ENCODE measurements around the gene INTS14. TPM values are rescaled to one million over a fixed set of nuclear protein-coding genes. Genes with fewer than 3 reads are reported as not detected.

The INTS14 gene
- total RNA-seq: 33.3 and 44.5 TPM in 2 replicates

DNA sequence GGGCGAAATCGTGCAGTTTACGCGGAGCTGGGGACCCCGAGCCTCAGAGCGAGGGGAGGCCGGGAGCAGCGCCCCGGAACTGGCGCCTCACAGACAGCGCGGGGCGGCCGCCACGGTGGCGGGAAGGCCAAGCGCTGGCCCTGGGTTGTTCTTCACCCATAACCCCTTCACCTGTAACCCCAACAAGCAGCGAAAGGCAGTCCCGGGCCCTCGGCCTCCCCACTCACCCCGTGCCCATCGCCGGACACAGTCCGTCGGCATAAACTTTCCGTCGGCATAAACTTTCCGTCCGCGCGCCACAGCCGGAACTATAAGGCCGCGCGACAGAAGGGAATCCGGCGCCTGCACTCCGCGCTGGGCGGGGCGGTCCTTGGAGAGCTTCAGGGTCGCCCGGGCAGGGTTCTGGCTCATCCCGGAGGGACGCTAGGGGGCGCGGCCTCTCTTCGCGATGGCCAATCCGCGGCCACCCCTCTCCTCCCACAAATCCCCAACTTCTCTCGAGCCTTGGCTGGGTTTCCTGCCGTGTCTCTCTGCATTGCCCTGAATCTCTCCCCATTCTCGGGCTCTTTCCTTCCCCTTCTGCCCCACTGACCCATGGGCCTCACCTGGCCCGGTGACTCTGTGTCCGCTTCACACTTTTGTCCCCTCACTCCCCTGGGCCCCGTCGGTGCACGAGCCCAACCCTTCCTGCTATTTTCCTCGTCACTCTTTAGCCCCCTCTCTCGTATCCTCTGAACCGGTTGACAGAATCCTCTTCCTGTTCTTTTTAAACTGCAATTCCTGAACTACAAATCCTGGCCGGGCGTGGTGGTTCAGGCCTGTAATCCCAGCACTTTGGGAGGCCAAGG is at the start of gene INTS14:
TSS of gene INTS14 (minus strand) at position 261 of the 848 bp plus-strand sequence. CDS start 3,751 bp downstream, outside the sequence.
- peak; percentile 84 for DNase-seq (ENCODE audit: low read depth)

DNA sequence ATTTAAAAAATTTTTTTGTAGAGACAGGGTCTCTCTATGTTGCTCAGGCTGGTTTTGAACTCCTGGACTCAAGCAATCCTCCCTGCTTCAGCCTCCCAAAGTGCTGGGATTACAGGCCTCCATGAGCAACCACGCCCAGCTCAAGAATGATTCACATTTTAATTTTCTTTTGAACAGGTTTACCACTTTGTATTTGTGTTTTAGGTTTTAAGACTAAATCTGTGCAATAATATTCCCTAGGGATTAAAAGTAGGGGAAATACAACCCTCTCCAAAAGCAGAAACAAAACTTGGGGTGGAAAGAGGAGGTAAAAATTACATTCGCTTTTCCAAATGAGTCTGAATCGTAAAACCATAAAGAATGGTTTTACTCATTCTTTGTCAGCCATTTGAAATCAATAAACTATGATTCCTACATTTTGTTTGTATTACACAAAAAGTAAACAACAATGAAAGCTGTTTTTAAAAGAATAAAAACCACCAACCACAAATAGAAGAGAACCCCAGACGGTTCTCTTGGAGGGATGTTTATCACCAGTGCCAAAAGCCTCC is 48.6 kb upstream of the INTS14 start:
- no peak for DNase-seq (ENCODE audit: low read depth)

DNA sequence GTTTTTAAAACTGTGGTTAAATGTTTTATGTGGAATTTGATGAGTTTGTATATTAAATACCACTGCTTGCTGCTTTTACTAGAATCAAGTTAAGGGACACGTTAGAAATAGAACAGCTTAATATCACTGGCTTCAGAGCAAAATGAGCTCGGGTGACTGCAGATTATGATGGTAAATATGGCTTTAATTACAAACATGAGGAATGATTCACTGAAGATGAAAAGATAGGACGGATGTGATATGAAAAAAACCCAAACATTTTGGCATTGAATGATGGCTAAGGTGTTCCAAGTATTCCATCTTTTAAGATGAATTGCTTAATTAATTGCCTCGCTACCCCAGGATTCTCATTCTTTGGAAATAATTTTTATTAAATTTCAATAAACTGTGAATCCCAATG is 44.5 kb upstream of the INTS14 start:
- no peak for DNase-seq (ENCODE audit: low read depth)

DNA sequence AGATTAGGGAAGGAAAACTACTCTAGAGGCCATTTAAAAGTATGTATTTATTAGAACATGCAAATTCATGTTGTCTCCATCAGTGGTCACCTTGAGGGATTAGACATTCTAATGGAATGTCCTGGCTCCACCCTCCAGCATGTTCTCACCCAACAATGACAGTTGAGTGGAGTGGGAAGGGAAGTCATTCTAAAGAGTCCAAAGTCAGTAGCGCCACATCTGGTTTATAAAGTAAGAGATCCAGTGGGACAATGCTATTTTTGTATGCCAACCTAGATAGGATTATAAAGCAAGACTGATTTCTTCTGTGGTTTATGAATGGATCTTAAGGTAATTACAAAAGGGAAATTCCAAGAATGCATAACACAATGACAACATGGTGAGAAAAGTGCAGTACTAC is 44.1 kb upstream of the INTS14 start:
- DNase-seq (ENCODE audit: low read depth): peak; percentile 69

DNA sequence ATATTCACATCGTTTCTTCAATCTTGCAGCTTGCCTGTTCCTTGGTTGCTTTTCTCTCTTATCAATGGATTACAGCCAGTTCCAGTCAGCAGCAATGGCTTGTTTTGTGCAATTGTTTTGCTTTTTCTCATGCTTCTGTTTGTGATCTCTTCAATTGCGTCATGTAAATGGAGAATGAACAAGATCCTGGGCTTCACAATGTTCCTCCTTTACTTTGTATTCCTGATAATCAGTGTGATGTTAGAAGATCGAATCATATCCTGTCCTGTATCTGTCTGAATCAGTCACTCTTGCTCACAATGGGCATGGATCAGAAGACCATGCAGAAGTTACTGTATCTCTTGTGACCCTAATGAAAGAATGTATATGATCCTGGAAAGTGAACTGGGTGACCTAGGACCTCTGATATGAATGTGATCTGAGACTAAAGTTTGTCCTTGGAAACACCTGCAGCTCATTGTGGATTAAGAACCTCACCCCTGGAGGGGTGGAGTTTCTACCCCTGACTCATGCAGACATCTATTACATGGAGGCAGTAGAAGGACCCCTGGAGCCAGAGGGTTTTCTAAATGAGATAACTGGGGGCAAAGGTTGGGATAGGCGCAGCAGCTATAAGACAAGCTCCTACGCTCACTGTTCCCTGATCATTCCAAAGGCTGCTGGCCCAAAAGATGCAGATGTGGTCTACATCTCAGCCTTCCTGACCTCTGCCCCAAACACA is 43.0 kb upstream of the INTS14 start:
- DNase-seq (ENCODE audit: low read depth): peak; percentile 18

DNA sequence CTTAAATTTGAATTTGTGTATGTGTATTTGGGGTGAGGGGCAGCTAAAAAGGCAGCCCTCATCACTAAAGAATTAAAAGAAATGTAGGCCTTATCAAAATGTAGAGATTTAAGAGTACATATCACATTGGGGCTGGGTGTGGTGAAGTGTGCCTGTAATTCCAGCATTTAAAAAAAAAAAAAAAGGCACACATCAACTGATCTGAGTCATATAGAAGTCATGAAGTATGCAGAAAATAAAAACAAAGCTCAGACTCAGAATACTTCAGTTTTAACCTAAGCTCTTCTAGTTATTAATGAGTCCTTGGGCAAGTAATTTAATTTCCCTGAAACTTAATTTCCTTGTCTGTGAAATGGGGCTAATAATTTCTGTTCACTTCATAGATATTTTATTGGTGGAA is 42.4 kb upstream of the INTS14 start:
- peak; percentile 70 for DNase-seq (ENCODE audit: low read depth)

DNA sequence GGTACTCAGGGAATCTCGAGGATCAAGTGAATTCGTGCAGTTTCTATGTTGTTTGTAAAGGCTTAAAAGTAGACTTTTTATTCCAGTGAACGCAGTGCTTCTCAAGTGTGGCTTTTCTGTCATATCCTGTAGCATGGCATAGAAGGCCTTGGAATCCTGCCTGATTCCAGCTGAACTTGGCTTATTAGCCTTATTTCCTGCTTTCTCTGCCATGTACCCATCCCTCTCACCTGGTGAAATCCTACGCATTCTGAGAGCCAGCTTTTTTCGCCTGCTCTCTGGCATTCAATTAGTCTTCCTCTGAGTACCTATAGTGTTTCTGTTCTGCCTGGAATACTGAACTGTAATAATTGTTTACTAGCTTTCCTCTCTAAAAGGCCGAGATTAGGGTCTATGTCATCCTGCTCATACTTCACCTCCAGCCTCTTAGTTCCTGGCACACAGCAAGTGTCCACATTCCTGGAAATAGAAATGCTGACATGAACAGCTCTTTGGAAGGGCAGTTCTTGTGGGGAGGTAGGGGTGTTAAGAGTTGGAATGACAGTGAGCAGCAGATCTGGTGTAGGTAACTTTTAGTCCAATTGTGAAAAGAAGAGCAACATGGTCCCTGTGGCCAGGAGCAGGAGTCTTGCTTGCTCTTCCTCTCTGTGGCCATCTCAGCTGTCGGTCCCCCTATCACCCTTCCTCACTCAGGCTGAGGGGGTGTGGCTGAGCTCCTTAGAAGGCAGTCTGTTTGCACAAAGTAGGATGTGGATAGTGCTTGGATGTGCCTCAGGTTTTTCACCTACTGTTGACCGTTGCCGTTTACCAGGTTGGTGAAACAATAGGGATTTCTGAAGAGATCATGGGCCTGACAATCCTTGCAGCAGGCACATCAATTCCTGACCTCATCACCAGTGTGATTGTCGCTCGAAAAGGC is 41.2 kb upstream of the INTS14 start:
- no peak for DNase-seq (ENCODE audit: low read depth)

DNA sequence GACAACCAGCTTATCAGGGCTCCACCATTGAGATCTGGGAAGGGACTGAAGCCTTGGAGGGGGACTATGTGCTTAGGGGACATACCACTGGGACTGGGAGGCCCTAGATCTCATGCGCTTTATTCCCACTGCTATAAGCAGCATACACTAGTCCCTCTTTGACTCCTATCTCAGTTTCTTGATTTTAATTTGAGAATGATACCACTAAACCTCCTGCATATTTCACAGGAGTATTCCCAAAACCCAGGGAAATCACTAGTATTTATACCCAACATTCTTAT is 40.1 kb upstream of the INTS14 start:
- no peak for DNase-seq (ENCODE audit: low read depth)

DNA sequence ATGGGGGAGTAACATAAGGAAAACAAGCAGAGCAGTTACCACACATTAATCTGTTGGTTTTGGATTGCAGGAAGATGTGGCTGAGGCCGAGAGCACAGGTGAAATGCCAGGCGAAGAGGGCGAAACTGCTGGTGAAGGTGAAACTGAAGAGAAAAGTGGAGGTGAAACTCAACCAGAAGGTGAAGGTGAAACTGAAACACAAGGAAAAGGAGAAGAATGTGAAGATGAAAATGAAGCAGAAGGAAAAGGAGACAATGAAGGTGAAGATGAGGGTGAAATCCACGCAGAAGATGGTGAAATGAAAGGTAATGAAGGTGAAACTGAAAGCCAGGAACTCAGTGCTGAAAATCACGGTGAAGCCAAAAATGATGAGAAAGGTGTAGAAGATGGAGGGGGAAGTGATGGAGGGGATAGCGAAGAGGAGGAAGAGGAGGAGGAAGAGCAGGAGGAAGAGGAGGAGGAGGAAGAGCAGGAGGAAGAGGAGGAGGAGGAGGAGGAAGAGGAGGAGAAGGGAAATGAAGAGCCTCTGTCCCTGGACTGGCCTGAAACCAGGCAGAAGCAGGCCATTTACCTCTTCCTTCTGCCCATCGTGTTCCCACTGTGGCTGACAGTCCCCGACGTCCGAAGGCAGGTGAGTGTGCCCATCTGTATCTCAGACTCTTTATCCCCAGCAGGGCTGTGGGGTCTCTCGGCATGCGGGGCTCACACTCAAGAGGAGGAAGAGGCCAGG is 39.5 kb upstream of the INTS14 start:
- DNase-seq (ENCODE audit: low read depth): no peak

DNA sequence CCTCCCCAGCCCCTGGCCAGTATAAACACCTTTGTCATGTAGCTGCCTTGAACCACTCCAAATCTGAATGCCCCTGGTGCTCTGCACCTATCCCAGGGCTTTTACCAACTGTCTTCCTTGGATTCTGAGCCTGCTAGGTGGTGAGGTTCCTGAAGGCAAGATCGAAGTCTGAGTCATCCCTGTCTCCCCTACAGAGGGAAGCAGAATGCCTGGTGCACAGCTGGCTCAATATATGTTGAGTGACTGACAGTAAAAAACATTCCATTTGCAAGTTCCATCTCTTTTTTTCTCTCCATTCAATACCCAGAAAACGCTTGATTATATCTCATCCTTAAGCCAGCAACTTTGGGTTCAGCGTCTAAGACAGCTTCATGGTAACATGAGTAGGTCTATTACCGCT is 35.6 kb upstream of the INTS14 start:
- peak; percentile 6 for DNase-seq (ENCODE audit: low read depth)

DNA sequence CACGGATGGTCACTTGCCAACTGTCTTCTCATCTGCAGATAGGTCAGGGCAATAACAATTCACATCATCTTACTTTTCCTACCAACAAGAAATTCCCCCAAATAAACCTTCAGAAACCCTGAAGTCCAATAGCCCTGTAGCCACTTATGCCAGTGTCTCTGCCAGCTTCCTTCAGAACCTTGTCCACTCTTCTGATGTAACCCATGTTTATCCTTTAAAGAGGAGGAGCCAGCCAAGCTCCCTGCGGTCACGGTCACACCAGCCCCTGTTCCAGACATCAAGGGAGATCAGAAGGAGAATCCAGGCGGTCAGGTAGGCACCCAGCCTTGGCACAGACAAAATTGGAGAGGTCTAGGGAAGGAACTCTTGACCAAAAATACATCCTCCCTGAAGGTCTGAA is 34.5 kb upstream of the INTS14 start:
- no peak for DNase-seq (ENCODE audit: low read depth)

DNA sequence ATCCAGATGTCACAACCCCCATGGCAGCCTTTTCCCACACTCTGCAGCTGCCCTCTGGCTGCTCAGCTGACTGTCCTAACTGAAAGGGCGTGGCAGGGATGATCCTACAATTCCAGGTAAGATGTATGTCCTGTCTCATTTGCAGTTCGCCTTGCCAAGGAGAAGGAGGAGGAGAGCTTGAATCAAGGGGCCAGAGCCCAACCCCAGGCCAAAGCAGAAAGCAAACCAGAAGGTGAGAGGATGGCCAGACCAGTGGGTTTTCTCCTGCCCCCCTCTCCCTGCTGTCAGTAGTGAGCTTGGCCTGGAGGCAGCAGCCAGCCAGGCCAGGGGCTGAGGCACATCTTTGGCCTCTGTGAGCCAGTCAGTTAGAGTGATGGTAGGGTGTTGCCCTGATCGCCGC is 33.4 kb upstream of the INTS14 start:
- no peak for DNase-seq (ENCODE audit: low read depth)

DNA sequence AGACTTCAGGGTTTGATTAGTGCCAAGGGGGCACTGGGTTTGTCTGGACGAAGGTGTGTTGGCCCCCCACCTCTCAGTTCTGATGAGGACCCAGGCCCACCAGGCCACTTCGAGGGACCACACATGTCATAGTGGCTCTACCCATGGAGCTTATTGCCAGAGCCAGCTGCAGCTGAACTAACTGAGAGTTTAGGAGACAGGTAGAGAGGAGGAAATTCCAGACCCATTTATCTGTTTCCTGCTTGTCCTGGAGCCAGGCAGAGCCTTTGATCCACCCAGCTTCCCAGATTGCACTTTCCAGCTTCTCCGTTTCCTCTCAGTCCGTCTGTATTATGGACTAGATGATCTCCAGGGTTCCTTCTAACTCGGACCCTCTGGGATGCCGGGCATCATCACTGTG is 31.7 kb upstream of the INTS14 start:
- no peak for DNase-seq (ENCODE audit: low read depth)

DNA sequence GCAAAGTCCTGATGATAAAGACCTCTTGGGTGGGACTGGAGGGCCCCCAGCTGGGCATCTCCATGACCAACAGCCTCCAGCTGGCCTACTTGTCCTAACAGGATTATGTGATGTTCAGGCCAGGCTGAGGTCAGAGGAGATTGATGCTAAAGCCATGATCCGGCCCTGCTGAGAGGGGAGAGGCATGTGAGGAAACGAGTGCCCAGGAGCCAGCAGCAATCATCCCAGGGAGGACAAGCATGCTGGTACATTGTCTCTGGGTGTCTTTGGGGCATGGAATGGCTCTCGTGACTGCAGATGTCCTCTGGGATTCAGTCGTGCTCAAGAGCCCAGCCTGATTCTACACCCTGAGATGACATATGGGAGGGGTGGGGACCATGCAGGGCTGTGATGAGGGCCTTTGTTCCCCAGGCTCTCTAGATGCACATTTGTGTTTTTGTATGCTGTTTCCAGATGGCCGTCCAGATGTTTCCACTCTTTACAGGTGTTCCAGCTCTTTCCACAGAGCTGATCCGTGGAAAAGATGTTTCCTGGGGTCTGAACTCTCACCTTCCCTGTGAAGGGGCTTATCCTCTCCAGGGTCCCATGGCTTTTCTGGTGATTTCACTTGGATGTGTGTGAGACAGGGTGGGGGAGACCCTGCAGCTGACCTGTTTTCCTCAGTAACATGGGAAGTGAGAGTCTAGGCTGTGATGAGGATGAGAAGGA is 31.0 kb upstream of the INTS14 start:
- no peak for DNase-seq (ENCODE audit: low read depth)

DNA sequence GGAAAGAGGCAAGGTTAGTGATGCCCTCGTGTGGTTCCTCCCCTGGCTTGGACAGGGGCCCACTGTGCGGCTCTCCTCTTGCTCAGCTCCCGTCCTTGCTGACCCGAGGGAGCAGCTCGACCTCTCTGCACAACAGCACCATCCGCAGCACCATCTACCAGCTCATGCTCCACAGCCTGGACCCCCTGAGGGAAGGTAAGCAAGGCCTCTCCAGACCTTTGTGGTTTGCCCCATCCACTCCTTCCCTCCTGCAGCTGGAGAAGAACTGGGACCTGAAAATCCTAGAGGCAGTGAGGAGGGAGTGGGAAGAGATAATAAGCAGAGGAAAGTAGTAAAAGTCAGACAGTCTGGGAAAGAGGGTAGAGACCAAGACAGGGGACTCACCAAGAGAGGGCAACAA is 28.6 kb upstream of the INTS14 start:
- no peak for DNase-seq (ENCODE audit: low read depth)

DNA sequence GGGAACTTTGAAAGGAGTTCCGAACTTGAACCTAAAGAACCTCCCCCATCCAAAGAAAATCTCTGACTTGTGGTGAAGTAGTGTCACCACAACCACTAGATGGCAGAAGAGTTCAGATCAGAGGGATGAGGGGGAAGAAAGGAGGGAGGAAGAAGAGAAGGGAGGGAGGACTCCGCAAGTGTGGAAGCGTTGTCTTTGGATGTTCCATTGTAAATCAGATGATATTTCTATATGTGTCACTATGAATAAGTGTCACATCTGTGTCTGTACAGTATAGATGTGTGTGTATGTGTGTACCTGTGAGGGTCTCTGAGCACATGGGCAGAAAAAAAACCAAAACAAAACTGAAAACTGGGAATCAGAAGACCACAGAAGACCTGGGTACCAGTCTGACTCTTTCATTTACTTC is 27.8 kb upstream of the INTS14 start:
- DNase-seq (ENCODE audit: low read depth): peak; percentile 76

DNA sequence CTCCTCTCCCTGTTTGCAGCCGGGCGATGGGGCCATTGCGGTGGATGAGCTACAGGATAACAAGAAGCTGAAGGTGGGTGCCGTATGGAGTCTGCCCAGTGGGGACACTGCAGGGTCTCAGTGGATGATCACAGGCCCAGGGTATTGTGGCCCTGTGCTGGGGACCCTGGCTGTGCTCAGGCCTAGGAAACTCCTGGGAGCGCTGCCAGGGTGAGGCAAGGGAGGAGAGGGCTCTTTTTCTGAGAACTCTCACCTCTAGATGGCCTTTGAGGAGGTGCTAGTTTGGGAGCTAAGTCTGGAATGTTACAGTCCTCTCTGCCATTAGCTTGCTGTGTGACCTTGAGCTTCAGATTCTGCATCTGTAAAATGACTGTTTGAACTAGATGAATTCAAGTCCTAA is 27.2 kb upstream of the INTS14 start:
- DNase-seq (ENCODE audit: low read depth): no peak

DNA sequence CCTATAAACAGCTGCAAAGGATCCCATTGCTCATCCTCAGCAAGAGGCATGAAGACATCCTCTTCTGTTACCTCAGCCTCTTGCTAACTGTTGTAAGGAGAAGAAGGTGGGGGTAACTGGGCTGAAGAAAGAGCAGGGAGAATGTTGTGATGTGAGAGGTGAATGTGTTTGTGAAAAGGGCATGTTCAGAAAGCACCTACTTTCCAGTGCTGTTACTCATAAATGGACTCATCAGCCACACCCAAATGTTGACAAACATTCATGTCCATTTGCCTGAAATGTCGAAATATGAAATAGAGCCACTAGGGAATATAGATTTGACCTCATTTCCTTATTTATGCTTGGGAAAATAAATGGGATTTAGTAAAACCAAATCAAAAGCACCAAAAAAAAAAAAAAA is 23.4 kb upstream of the INTS14 start:
- no peak for DNase-seq (ENCODE audit: low read depth)

DNA sequence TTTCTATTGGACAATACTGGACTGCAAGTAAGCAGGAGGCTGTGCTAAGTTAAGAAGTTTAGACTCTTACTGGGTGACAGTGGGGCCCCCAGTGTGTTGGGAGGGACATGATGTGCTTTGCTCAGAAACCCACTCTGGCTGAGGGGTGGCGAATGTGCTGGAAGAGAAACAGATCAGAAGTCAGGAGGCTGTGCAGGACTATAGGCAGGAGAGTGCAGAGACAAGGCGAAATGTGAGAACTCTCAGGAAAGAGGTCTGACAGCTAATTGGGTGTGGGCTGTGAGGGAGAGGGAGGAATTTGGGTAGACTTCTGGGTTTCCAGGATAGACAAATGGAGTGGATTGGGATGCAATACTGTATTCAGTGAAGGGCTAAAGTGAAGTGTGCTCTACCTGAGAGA is 22.8 kb upstream of the INTS14 start:
- no peak for DNase-seq (ENCODE audit: low read depth)

DNA sequence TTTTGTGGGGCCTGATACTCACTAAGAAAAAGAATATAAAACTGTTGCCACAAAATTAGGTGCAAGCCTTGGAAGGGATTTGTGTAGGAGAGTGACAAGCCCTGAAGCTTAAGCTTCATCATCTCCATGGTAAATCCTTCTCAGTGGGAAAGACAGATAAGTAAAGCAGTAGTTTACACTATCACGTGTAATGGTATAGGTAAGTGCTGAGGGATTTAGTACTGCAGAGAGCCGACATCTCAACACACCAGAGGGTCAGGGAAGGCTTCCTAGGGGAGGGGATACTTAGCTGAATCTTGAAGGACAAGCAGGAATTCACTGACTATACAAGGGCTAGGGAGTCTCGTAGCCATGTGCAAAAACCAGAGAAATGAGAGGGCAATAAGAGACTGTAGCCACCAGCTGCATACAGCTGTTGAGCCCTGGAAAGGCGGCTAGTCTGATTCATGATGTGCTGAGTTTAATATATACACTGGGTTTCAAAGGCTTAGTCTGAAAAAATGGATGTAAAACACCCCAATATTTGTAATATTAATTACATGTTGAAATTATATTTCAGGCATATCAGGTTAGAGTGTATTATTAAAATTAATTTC is 21.9 kb upstream of the INTS14 start:
- no peak for DNase-seq (ENCODE audit: low read depth)

Data from renal cortical epithelial cell (primary cell).